NCI-H524 treated with DMSO at 0.1 percent for 48 hours (cell line): Measurements from ENCODE around the gene ANTXRL.
"Not testable (repeated sequence)": the region's sequence is repeated elsewhere in the genome, so short reads cannot be mapped to it uniquely, and the experiment has no call there.

Experiments used
- DNase-seq: peaks from one replicate; lab custom pipeline; 2025; lab: John Stamatoyannopoulos, UW

ANTXRL gene

DNA sequence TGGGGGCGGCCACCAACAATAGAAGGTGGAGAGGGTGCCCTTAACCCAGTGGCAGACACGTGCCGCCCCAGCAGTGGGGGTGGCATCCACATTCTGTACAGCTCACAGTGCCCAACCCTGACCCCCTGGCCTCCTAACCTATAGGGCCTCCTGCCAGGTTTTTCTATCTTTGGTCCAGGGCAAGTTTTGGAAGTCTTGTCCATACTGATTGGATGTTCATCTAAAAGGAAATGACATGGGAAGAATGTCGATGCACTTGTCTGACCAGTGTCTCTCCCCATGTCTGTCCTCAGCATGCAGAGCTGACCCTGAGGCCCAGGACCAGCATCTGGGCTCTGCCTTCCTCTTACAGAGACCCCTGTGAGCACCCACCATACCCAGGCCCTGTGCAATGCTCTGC, 32.3 kb upstream of the ANTXRL start:
- DNase-seq, result no peak

GRCh38 chr10:46255210-46255609, 31.6 kb upstream of the ANTXRL start:
- not testable (repeated sequence) for DNase-seq

DNA sequence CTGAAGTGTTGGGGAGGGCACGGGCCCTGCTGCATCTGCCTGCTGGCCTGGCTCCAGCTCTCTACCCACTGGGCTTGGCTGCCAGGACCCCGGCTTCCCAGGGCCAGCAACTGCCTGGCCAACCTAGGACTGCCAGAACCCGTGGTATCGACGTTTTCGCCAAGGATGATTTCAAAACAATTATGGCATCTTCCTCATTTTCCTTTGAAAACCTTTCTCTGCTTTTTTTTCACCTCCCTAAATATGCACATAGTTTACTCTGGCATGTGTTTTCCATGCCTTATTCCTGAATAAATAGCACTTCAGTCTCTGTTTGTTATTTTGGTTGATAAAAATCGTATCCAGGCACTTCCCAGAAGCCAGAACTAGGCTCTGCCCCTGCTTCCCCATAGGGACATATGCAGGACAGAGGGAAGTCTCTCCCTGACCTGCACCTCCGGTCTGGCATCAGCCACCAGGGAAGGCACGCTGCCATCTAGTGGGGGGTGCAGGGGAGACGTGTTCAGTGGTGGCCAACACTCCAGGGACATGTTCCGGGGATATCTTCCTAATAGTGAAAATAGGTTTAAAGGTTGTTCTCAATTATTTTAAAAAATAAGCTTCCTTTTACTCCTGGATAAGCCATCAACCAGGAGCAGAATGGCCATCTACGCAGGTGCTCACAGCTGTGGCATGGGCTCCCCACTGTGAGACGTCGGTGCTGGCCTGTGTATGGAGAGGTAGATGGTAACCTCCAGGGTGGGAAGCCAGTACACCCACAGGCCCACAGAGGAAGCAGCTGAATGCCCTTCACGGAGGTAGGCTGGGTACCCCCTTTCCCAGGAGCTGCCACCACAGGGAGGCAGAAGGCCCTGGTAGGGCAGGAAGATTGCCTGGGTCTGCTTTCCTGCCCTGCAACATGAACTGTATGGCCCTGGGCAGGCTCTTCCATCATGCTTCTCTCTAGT, 30.7 kb upstream of the ANTXRL start:
- DNase-seq, result no peak

- no peak for DNase-seq
These were observed 29.7 kb upstream of the ANTXRL start for GRCh38 chr10:46257099-46257498.

- DNase-seq, result not testable (repeated sequence)
These were observed 23.8 kb upstream of the ANTXRL start for GRCh38 chr10:46262906-46263560.

DNA sequence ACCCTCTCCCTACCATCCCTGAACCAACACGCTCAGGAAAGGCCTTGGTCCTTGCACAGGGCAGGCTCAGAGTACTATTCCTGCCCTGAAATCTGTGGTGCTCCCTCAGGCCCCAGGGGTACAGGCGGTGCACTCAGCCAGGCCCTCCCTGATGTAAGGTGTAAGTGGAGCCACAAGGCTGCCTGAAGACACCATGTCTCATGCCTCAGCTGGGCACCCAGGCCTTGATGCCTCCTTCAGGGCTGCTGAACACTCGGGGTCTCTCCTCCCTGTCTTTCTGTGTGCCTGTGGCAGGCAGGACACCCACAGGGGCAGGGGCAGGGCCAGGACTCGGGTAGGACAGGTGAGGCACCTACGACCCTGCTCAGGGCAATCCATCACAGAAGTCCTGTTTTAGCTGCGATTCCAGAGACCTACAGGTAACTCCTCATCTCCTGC, 22.9 kb upstream of the ANTXRL start:
- DNase-seq, result no peak

DNA sequence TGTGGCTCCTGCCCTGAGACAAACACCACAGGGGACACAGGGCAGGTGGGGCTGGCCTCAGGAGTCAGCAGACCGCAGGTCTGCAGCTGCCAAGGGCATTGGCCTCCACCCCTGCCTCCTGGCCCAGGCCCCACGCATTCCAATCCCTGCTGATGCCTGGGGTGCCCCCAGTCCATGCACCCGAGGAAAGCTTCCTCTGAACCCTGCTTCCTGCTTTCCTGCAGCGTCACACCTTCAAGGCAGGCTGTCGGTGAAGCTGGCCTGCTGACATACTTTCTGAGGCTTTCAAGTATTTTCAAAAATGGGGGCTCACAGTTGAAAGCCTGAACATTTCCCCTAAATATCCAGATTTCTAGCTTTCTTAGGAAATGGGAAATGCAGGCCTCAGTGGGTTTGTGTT, 22.5 kb upstream of the ANTXRL start:
- no peak for DNase-seq

- DNase-seq, result no peak
These were observed 21.9 kb upstream of the ANTXRL start for GRCh38 chr10:46264737-46265368.

- not testable (repeated sequence) for DNase-seq
These were observed 21.1 kb upstream of the ANTXRL start for GRCh38 chr10:46265566-46266305.

DNA sequence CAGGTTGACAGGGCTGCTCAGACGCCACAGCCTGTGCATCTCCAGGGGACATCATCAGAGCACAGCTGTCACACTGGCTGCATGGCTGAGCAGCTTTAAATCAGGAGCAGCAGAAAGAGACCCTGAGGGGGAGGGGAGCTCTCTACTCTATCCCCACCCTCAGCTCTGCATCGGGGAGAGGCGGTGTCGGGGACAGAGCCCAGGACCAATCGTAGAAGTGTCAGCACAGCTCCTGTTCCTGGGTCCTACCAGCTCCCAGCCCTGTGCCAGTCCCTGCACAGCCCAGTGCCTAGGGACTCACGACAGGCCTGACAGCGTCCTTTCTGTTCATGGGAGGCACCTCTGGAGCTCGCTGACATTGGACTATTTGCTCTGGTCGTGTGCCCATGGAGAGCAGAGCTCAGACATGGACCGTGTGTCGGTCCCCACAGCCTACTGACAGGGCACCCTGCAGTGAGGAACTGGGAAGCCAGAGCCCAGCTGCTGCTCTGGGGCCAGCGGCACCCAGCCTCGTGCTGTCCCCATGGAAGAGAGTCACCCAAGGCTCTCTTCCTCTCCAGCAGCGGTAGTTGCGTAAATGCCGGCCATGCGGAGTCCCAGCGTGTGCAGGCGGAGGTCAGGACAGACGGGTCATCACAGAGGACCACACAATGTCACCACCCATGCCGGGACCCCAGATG, 20.4 kb upstream of the ANTXRL start:
- DNase-seq, result peak; percentile 33

DNA sequence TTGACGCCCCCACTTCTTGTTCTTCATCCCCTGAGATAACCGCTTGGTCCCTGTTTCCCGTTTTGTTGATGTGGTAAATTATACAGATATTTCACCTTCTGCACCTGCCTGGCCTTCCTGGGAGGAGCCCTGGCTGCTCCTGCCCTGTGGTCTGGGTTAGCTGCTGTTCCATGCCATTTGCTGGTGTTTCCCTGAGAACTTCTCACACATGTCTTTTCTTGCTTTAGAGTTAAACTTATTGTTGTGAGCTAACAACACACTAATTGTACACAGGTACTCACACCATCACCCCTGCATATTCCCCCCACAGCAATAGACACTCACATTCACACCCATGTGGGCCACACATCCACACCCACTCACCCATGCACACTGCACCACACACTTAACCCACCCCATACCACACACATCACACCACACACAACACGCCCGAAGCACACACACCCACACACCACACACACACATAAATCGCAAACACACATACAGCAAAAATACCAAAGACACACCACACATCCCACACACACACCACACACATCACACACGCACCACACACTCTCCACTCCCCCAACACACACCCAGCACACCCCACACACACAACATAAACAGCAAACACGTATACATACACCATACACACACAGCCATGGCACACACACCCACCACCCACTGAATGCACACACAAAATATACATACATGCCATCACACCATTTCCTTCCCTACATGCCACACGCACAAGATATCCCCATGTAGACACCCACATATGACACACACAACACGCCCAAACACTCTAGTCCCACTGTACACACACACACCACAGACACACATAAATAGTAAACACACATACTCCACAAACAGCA, 19.4 kb upstream of the ANTXRL start:
- DNase-seq, result no peak

- DNase-seq, result no peak
These were observed 18.5 kb upstream of the ANTXRL start for GRCh38 chr10:46268076-46268881.

DNA sequence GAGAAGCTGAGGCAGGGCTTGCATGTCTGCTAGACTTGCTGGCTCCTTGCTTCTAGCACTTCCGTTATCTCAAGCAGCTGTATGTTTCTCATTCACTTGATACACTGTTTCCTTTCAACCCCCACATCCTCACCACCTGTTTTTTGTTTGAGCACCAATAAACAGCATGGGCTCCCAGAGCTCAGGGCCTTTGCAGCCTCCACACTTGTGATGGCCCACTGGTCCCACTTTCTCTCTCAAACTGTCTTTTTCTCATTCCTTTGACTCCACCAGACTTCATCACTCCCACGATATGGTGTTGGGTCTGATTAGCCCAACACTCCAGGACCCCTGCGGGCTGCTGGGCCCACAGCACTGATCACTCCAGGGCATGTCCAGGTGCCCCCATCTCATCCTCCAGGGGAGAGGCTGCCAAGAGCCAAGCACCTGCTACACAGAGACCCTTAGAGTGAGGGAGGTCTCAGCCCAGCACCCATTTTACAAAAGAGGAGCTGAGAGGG, 17.2 kb upstream of the ANTXRL start:
- not testable (repeated sequence) for DNase-seq

GRCh38 chr10:46270086-46270811, 16.5 kb upstream of the ANTXRL start:
- DNase-seq, result no peak

- DNase-seq, result not testable (repeated sequence)
These were observed 15.8 kb upstream of the ANTXRL start for GRCh38 chr10:46270963-46271530.

DNA sequence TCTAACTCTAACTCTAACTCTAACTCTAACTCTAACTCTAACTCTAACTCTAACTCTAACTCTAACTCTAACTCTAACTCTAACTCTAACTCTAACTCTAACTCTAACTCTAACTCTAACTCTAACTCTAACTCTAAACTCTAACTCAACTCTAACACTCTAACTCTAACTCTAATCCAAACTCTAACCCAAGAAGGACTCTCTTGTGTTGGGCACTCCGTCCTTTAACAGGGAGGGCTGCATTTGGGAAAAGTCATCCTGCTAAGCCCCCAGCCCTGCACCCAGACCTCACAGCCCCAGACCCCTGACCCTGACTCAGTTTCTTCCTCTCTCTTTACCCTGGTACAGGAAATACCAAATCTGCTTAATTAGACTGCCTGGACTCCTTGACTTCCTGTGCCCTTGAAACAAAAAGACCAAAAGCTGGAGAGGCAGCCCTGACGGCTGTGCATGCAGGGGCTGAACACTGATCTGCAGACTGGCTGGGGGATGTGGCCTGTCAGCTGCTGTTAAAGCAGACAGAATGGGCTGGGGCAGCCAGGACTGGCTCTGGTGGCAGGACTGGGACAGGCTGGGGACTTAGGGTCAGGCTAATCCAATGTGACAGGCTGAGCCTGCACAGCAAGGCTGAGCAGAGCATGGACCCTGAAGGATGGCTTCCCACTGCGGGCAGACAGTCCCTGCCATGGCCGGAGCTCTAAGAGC, 14.8 kb upstream of the ANTXRL start:
- DNase-seq, result not testable (repeated sequence)

GRCh38 chr10:46272863-46273415, 13.9 kb upstream of the ANTXRL start:
- DNase-seq, result no peak
